ENCODE results near the gene CCS. TPM values are rescaled to one million over a fixed set of nuclear protein-coding genes. Genes with fewer than 3 reads are reported as not detected.
"Not testable (repeated sequence)": the region's sequence is repeated elsewhere in the genome, so short reads cannot be mapped to it uniquely, and the experiment has no call there.

CCS gene
- total RNA-seq, 1 donor from 2014 or later: 23.5 TPM

GRCh38 chr11:66582565-66583147 is 10.3 kb upstream of the CCS start:
- DNase-seq (ENCODE audit: missing footprints); intact Hi-C loops (cut with DNase I); ATAC-seq: not testable (repeated sequence)

GRCh38 chr11:66585447-66585846 is 7.5 kb upstream of the CCS start:
- DNase-seq (ENCODE audit: missing footprints); ATAC-seq; intact Hi-C loops (cut with DNase I): not testable (repeated sequence)

- ATAC-seq: no peak
- no peak for DNase-seq (ENCODE audit: missing footprints)
- intact Hi-C loops (cut with DNase I): no loop called here
Measured at GRCh38 chr11:66586136-66586535, 6.8 kb upstream of the CCS start.

GRCh38 chr11:66589315-66589714 is 3.7 kb upstream of the CCS start:
- intact Hi-C loops (cut with DNase I); ATAC-seq; DNase-seq (ENCODE audit: missing footprints): not testable (repeated sequence)

GRCh38 chr11:66589996-66590675 is 2.8 kb upstream of the CCS start:
- no peak for ATAC-seq
- intact Hi-C loops (cut with DNase I): loop anchor here (5.0 kb wide), 1 partner anchor 87 kb away; the partner anchor contains the start of gene RBM4B
- no peak for DNase-seq (ENCODE audit: missing footprints)

GRCh38 chr11:66591175-66591574 is 1.8 kb upstream of the CCS start:
- intact Hi-C loops (cut with DNase I): loop anchor here (5.0 kb wide), 1 partner anchor 86 kb away; the partner anchor contains the start of gene RBM4B
- ATAC-seq (no peak), DNase-seq (ENCODE audit: missing footprints) (no peak)

GRCh38 chr11:66593303-66593635 is 284 bp downstream of the CCS start:
- ATAC-seq (no peak), DNase-seq (ENCODE audit: missing footprints) (no peak)
- intact Hi-C loops (cut with DNase I): loop anchor here (2.0 to 5.0 kb wide), 2 partner anchors 24 to 84 kb away; partner anchors contain the start of genes RBM14 and RBM4B

- no peak for ATAC-seq
- DNase-seq (ENCODE audit: missing footprints): no peak
- intact Hi-C loops (cut with DNase I): loop anchor here (2.0 to 5.0 kb wide), 2 partner anchors 23 to 84 kb away; partner anchors contain the start of genes RBM14 and RBM4B
Measured at GRCh38 chr11:66593650-66594049, 665 bp downstream of the CCS start.

- intact Hi-C loops (cut with DNase I): no loop called here
- ATAC-seq: peak; percentile 72
Measured at GRCh38 chr11:66595245-66595904, 2.4 kb downstream of the CCS start.

GRCh38 chr11:66598993-66599392 is 6.0 kb downstream of the CCS start:
- intact Hi-C loops (cut with DNase I): no loop called here
- DNase-seq (ENCODE audit: missing footprints): no peak
- ATAC-seq: no peak

More at GRCh38 chr11:66595245-66595904, 2.4 kb downstream of the CCS start:
- DNase-seq (ENCODE audit: missing footprints): peak; percentile 79

- intact Hi-C loops (cut with DNase I): no loop called here
Measured at GRCh38 chr11:66600219-66600618, 7.2 kb downstream of the CCS start.

GRCh38 chr11:66600631-66601233 is 7.7 kb downstream of the CCS start:
- ATAC-seq (peak; percentile 79), DNase-seq (ENCODE audit: missing footprints) (no peak)
- intact Hi-C loops (cut with DNase I): no loop called here

More at GRCh38 chr11:66600219-66600618, 7.2 kb downstream of the CCS start:
- ATAC-seq (no peak), DNase-seq (ENCODE audit: missing footprints) (no peak)

- ATAC-seq (no peak), DNase-seq (ENCODE audit: missing footprints) (no peak)
- intact Hi-C loops (cut with DNase I): no loop called here
Measured at GRCh38 chr11:66603072-66603471, 10.1 kb downstream of the CCS start.

- intact Hi-C loops (cut with DNase I): no loop called here
- DNase-seq (ENCODE audit: missing footprints): no peak
- no peak for ATAC-seq
Measured at GRCh38 chr11:66604155-66604554, 11.2 kb downstream of the CCS start.

- DNase-seq (ENCODE audit: missing footprints): peak; percentile 7
- ATAC-seq; intact Hi-C loops (cut with DNase I): not testable (repeated sequence)
Measured at GRCh38 chr11:66606608-66607007, 13.6 kb downstream of the CCS start.

- ATAC-seq (peak; percentile 83), DNase-seq (ENCODE audit: missing footprints) (peak; percentile 43)
- intact Hi-C loops (cut with DNase I): no loop called here
Measured at GRCh38 chr11:66607126-66607834, 14.3 kb downstream of the CCS start.

GRCh38 chr11:66609721-66610617 is 17.0 kb downstream of the CCS start:
- no peak for ATAC-seq
- intact Hi-C loops (cut with DNase I): no loop called here
- no peak for DNase-seq (ENCODE audit: missing footprints)

- intact Hi-C loops (cut with DNase I): no loop called here
- ATAC-seq (no peak), DNase-seq (ENCODE audit: missing footprints) (no peak)
Measured at GRCh38 chr11:66612458-66612857, 19.5 kb downstream of the CCS start.
